ENCODE measurements around the gene PRR9.
"Not testable (repeated sequence)": the region's sequence is repeated elsewhere in the genome, so short reads cannot be mapped to it uniquely, and the experiment has no call there.

Gene PRR9

DNA sequence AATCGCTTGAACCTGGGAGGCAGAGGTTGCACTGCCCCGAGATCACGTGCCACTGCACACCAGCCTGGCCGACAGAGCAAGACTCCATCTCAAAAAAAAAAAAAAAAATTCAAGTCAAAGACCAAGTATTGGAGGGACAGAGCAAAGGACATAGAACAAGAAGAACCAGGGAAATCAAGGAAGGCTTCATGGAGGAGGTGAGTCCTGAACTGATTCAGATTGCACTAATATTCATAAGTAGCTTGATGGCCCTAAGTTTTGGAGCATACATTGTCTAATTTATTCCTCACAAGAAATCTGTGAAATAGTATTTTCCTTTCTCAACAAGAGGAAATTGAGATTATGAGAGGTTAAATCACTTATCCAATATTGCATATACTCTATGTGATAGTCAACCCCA, 3.9 kb upstream of the PRR9 start:
- H3K4me3 Mint-ChIP-seq = no peak overlapping the region
- H3K4me1 Mint-ChIP-seq (ENCODE audit: low read depth) = no peaks in the 10 kb centered on the region
- no peaks in the 10 kb centered on the region for H3K9me3 Mint-ChIP-seq
- peaks cover 22% of the 10 kb centered on the region for H3K27me3 Mint-ChIP-seq (ENCODE audit: low read depth)
- H3K36me3 Mint-ChIP-seq (ENCODE audit: low read depth) = no peaks in the 10 kb centered on the region
- no peak overlapping the region for H3K27ac Mint-ChIP-seq

DNA sequence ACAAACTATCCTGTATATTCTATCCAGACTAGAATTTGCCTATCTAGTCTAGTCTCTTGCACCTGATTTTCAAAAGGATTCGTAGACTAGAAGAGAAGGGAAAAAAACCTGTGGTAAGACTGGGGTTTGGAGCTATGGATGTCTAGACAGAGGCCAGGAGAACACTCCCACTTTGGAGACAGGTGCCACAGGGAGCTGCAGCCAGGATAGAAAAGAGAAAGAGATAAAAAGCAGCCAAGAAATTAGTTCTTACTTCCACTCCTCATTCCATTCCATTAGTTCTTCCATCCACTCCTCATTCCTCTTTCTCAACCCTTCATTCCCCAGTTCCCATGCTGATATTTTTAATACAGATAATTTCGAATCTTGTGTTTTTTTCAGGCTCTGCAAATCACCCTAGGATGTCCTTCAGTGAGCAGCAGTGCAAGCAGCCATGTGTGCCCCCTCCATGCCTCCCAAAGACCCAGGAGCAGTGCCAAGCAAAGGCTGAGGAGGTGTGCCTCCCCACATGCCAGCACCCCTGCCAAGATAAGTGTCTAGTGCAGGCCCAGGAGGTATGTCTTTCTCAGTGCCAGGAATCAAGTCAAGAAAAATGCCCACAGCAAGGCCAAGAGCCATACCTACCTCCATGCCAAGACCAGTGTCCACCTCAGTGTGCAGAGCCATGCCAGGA, 496 bp downstream of the PRR9 start:
- peaks cover 19% of the 10 kb centered on the region for H3K27me3 Mint-ChIP-seq (ENCODE audit: low read depth)
- H3K27ac Mint-ChIP-seq = no peak overlapping the region
- H3K9me3 Mint-ChIP-seq = no peaks in the 10 kb centered on the region
- no peaks in the 10 kb centered on the region for H3K4me1 Mint-ChIP-seq (ENCODE audit: low read depth)
- H3K36me3 Mint-ChIP-seq (ENCODE audit: low read depth) = no peaks in the 10 kb centered on the region
- H3K4me3 Mint-ChIP-seq = no peak overlapping the region

DNA sequence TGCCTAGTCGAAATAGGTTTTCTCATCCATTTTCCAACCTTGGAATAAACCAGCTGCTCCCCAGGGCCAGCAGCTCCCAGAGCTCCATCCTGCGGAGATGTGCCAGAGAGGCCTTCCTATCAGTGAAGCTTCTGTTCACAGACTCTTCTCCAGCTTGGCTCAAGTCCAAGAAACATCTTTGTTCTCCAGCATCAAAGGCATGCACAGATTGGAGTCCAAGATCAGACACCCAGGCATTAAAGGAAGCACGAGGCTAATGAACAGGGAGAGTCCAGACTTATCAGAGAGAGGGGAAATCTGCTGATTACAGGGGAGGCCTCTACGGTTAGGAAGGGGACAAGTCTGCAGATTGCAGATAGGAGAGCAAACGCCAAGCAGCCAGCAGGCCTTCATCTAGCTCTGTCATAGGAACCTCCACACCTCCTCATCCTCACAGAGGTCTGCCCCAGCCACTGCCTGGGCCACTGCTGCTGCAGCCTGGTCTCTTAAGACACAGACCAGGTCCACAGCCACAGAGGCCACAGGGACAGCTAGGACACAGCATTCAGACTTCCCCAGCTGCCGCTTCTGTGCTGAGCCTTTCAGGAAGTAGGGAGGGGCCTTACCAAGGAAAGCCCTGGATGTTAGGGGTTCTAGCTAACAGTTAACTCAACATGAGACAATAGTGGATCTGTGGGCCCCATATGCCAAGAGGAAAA, 3.4 kb downstream of the PRR9 start:
- Mint-ChIP-seq H3K36me3 (ENCODE audit: low read depth) (no peaks in the 10 kb centered on the region), H3K4me3 (no peak overlapping the region), H3K27me3 (ENCODE audit: low read depth) (peaks cover 10% of the 10 kb centered on the region), H3K4me1 (ENCODE audit: low read depth) (peaks cover 3% of the 10 kb centered on the region), H3K27ac (no peak overlapping the region), H3K9me3 (no peaks in the 10 kb centered on the region)

DNA sequence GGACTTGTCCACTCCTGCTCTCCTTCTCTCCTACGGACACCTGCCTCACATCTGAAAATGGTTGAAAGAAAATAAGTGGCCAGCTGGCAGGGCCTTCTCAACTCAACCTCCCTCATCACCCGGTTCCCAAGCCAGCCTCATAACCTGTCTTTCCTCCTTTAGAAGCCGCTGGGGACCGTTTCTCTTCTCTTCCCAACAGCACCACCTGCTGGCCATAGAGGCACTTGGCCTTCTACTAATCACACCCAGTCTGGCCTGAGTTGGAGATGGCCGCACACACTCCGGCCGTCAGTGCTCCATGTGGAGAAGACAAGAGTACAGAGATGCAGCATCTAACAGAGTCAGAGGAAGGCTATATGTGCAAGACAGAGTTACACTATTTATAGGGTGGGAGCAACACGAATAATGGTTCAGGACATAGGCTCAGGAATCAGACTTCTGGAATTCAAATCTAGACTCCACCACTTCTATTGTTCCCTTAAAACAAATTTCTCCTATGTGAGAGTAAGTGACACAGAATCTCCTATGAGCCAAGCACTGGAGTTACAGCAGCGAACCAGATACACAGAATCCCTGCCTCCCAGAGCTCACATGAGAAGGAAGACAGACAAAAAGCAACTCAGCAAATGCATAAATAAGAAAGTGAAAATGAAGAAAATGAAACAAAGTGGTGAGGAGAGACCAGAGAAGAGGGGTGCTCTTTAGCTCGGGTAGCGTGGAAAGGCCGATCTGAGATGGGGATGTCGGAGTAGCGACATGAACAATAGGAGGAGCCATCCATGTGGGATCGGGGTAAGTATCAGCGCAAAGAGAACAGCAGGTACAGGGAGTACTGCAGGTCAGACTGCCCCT, 5.9 kb downstream of the PRR9 start:
- H3K27me3 Mint-ChIP-seq (ENCODE audit: low read depth); H3K4me3 Mint-ChIP-seq; H3K27ac Mint-ChIP-seq; H3K4me1 Mint-ChIP-seq (ENCODE audit: low read depth); H3K9me3 Mint-ChIP-seq; H3K36me3 Mint-ChIP-seq (ENCODE audit: low read depth): not testable (repeated sequence)

DNA sequence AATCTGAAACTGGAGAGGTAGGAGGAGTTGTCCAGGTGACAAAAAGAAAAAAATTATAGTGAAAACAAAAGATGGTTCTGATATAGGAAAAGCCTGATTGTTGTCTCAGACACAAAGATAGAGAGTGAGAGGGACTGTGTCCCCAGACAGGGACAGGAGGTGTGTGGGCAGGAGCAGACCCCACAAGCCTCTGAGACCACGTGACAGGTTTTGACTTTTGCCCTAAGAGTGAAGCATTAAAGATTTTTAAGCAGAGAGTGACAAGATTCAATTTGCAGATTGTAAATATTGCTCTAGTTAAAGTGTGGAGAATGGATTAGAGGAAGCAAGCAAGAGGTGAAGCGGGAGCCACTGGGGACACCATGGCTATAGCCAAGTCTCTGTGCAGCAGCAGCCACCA, 10.4 kb downstream of the PRR9 start:
- no peaks in the 10 kb centered on the region for H3K9me3 Mint-ChIP-seq
- H3K4me3 Mint-ChIP-seq = no peak overlapping the region
- H3K27ac Mint-ChIP-seq = no peak overlapping the region
- no peaks in the 10 kb centered on the region for H3K36me3 Mint-ChIP-seq (ENCODE audit: low read depth)
- H3K27me3 Mint-ChIP-seq (ENCODE audit: low read depth) = peaks cover 4% of the 10 kb centered on the region
- H3K4me1 Mint-ChIP-seq (ENCODE audit: low read depth) = peaks cover 3% of the 10 kb centered on the region

DNA sequence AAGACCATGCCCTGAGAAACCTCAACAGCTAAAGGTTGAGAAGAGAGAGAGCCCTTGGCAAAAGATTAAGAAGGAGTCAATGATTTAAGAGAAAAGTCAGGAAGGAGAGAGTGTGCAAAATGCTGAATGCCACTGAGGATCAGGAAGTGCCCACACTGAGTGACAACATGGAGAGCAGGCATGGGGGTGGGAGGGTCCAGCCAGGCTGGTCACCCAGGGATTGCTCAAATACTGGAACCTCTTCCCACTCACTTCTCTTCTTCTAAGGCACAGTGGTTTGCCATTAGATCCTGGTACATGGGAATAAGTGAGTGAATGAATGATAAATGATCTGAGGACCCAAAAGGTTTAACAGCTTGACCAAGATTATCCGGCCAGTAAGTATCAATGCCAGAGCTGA, 11.1 kb downstream of the PRR9 start:
- Mint-ChIP-seq H3K27me3 (ENCODE audit: low read depth) (peaks cover 8% of the 10 kb centered on the region), H3K4me3 (no peak overlapping the region), H3K9me3 (no peaks in the 10 kb centered on the region), H3K36me3 (ENCODE audit: low read depth) (no peaks in the 10 kb centered on the region), H3K27ac (no peak overlapping the region), H3K4me1 (ENCODE audit: low read depth) (peaks cover 2% of the 10 kb centered on the region)

GRCh38 chr1:153229076-153229829, 11.9 kb downstream of the PRR9 start:
- H3K9me3 Mint-ChIP-seq; H3K4me1 Mint-ChIP-seq (ENCODE audit: low read depth); H3K27me3 Mint-ChIP-seq (ENCODE audit: low read depth); H3K36me3 Mint-ChIP-seq (ENCODE audit: low read depth); H3K4me3 Mint-ChIP-seq; H3K27ac Mint-ChIP-seq: not testable (repeated sequence)

- Mint-ChIP-seq H3K9me3 (no peaks in the 10 kb centered on the region), H3K4me3 (no peak overlapping the region), H3K4me1 (ENCODE audit: low read depth) (no peaks in the 10 kb centered on the region), H3K36me3 (ENCODE audit: low read depth) (no peaks in the 10 kb centered on the region), H3K27ac (no peak overlapping the region), H3K27me3 (ENCODE audit: low read depth) (peaks cover 12% of the 10 kb centered on the region)
Measured at GRCh38 chr1:153231363-153231762, 14.0 kb downstream of the PRR9 start.

GRCh38 chr1:153231785-153232184, 14.4 kb downstream of the PRR9 start:
- Mint-ChIP-seq H3K4me1 (ENCODE audit: low read depth) (no peaks in the 10 kb centered on the region), H3K27ac (no peak overlapping the region), H3K9me3 (no peaks in the 10 kb centered on the region), H3K4me3 (no peak overlapping the region), H3K36me3 (ENCODE audit: low read depth) (no peaks in the 10 kb centered on the region), H3K27me3 (ENCODE audit: low read depth) (peaks cover 12% of the 10 kb centered on the region)

- H3K4me3 Mint-ChIP-seq = no peak overlapping the region
- H3K9me3 Mint-ChIP-seq = no peaks in the 10 kb centered on the region
- H3K27me3 Mint-ChIP-seq (ENCODE audit: low read depth) = peaks cover 12% of the 10 kb centered on the region
- no peak overlapping the region for H3K27ac Mint-ChIP-seq
- H3K4me1 Mint-ChIP-seq (ENCODE audit: low read depth) = no peaks in the 10 kb centered on the region
- no peaks in the 10 kb centered on the region for H3K36me3 Mint-ChIP-seq (ENCODE audit: low read depth)
Measured at GRCh38 chr1:153232553-153232952, 15.2 kb downstream of the PRR9 start.

- H3K27me3 Mint-ChIP-seq (ENCODE audit: low read depth) = peaks cover 12% of the 10 kb centered on the region
- H3K36me3 Mint-ChIP-seq (ENCODE audit: low read depth) = no peaks in the 10 kb centered on the region
- no peak overlapping the region for H3K4me3 Mint-ChIP-seq
Measured at GRCh38 chr1:153233448-153233847, 16.1 kb downstream of the PRR9 start.

GRCh38 chr1:153238527-153238926, 21.1 kb downstream of the PRR9 start:
- no peak overlapping the region for H3K27ac Mint-ChIP-seq
- H3K4me1 Mint-ChIP-seq (ENCODE audit: low read depth) = no peaks in the 10 kb centered on the region
- H3K27me3 Mint-ChIP-seq (ENCODE audit: low read depth) = peaks cover 5% of the 10 kb centered on the region
- no peaks in the 10 kb centered on the region for H3K36me3 Mint-ChIP-seq (ENCODE audit: low read depth)
- no peaks in the 10 kb centered on the region for H3K9me3 Mint-ChIP-seq
- H3K4me3 Mint-ChIP-seq = no peak overlapping the region

More at GRCh38 chr1:153233448-153233847, 16.1 kb downstream of the PRR9 start:
- Mint-ChIP-seq H3K9me3 (no peaks in the 10 kb centered on the region), H3K4me1 (ENCODE audit: low read depth) (no peaks in the 10 kb centered on the region), H3K27ac (no peak overlapping the region)

GRCh38 chr1:153242160-153242559, 24.8 kb downstream of the PRR9 start:
- no peak overlapping the region for H3K4me3 Mint-ChIP-seq
- peaks cover 8% of the 10 kb centered on the region for H3K9me3 Mint-ChIP-seq
- no peak overlapping the region for H3K27ac Mint-ChIP-seq

DNA sequence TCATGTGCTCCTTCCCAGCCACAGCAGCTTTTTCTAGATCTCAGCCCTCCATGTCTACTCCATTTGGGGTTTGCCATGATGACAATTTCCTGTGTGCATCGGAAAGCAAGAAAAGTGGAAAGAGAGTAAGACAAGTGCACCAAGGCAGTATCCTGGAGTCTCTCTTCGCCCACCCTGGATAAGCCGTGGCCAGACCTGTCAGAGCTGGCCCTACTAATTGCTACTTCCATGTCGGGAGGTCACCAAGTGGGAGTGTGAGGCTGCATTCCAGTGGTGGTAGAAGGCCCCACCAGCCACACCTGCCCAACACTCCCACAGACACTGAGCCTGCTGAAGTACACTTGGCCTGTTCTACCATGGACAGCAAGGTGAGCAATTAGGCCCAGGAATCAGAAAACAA, 28.1 kb downstream of the PRR9 start:
- H3K27me3 Mint-ChIP-seq (ENCODE audit: low read depth) = peaks cover 14% of the 10 kb centered on the region
- H3K4me1 Mint-ChIP-seq (ENCODE audit: low read depth) = no peaks in the 10 kb centered on the region
- H3K36me3 Mint-ChIP-seq (ENCODE audit: low read depth) = no peaks in the 10 kb centered on the region
- H3K4me3 Mint-ChIP-seq = no peak overlapping the region
- no peak overlapping the region for H3K27ac Mint-ChIP-seq
- H3K9me3 Mint-ChIP-seq = peaks cover 8% of the 10 kb centered on the region

More at GRCh38 chr1:153242160-153242559, 24.8 kb downstream of the PRR9 start:
- H3K27me3 Mint-ChIP-seq (ENCODE audit: low read depth) = no peaks in the 10 kb centered on the region
- H3K36me3 Mint-ChIP-seq (ENCODE audit: low read depth) = no peaks in the 10 kb centered on the region
- no peaks in the 10 kb centered on the region for H3K4me1 Mint-ChIP-seq (ENCODE audit: low read depth)

All from T-helper 1 cell treated with Interleukin-12 subunit alpha and Interleukin-12 subunit beta and Interleukin-4 antibody, amounts not matched to agents 30 μg/mL and 1 μg/mL, for 36 hours (primary cell).